GM23338 (cell line): ENCODE measurements around the gene RNF220. TPM values are rescaled to one million over a fixed set of nuclear protein-coding genes. Genes with fewer than 3 reads are reported as not detected.

ENCODE experiments used
- ATAC-seq: fragments of 200-7000 bp; cut with Tn5 transposase; 3 replicates; pipeline ENCODE4 v1.9.1; 2020
- DNase-seq: peaks from one replicate; pipeline ENCODE4 v3.0.0-alpha.2; 2015; ENCODE audit warnings: low spot score
- H2AFZ ChIP-seq: fragments of 200-600 bp; sonication (generic); 2 replicates; pipeline ENCODE4 v1.8.0; 2016; ENCODE audit warnings: antibody characterized with exemption, mild to moderate bottlenecking, moderate library complexity
- H3F3A ChIP-seq: fragments of 200-600 bp; sonication (generic); replicated peaks from 2 replicates; pipeline ENCODE4 v1.8.0; 2017; ENCODE audit warnings: antibody characterized with exemption, mixed run types, low read depth
- H3K27ac ChIP-seq: fragments of 200-600 bp; sonication (generic); 2 replicates; pipeline ENCODE4 v1.6.1; 2016; ENCODE audit warnings: low read depth
- H3K27me3 ChIP-seq: fragments of 200-600 bp; sonication (generic); 2 replicates; pipeline ENCODE4 v1.8.0; 2016; ENCODE audit warnings: mild to moderate bottlenecking, mixed run types, moderate library complexity; ENCODE audit not compliant: insufficient read depth
- H3K36me3 ChIP-seq: fragments of 200-600 bp; sonication (generic); 2 replicates; pipeline ENCODE4 v1.8.0; 2016; ENCODE audit warnings: mild to moderate bottlenecking; ENCODE audit not compliant: insufficient read depth
- H3K4me1 ChIP-seq: fragments of 200-600 bp; sonication (generic); 2 replicates; pipeline ENCODE4 v1.8.0; 2016; ENCODE audit warnings: mild to moderate bottlenecking, moderate library complexity; ENCODE audit not compliant: insufficient read depth
- H3K4me2 ChIP-seq: fragments of 200-600 bp; sonication (generic); 2 replicates; pipeline ENCODE4 v1.7.1; 2017; ENCODE audit warnings: mixed run types
- H3K4me3 ChIP-seq: fragments of 200-600 bp; sonication (generic); 2 replicates; pipeline ENCODE4 v1.6.1; 2016; ENCODE audit warnings: mixed run types
- H3K79me2 ChIP-seq: fragments of 200-600 bp; sonication (generic); replicated peaks from 2 replicates; pipeline ENCODE4 v1.8.0; 2017; ENCODE audit warnings: mild to moderate bottlenecking; ENCODE audit not compliant: insufficient read depth
- H3K9me2 ChIP-seq: fragments of 200-600 bp; sonication (generic); 2 replicates; pipeline ENCODE4 v1.8.0; 2017; ENCODE audit not compliant: insufficient read depth
- H4K20me1 ChIP-seq: fragments of 200-600 bp; sonication (generic); replicated peaks from 2 replicates; pipeline ENCODE4 v1.8.0; 2017; ENCODE audit warnings: mild to moderate bottlenecking; ENCODE audit not compliant: insufficient read depth
- H3K27ac Mint-ChIP-seq: 2 replicates; pipeline ENCODE4 v1.8.0; 2020; ENCODE audit warnings: inconsistent platforms, mild to moderate bottlenecking, moderate library complexity, mixed read lengths
- H3K27me3 Mint-ChIP-seq: 3 replicates; pipeline ENCODE4 v1.8.0; 2022; ENCODE audit warnings: low read depth, mild to moderate bottlenecking, moderate library complexity, mixed read lengths, inconsistent platforms; ENCODE audit not compliant: insufficient read depth, poor library complexity
- H3K36me3 Mint-ChIP-seq: 3 replicates; pipeline ENCODE4 v1.8.0; 2021; ENCODE audit warnings: low read depth, mild to moderate bottlenecking, inconsistent platforms, moderate library complexity, mixed read lengths
- H3K4me1 Mint-ChIP-seq: 3 replicates; pipeline ENCODE4 v1.8.0; 2020; ENCODE audit warnings: mild to moderate bottlenecking, inconsistent platforms, mixed read lengths
- H3K4me3 Mint-ChIP-seq: 3 replicates; pipeline ENCODE4 v1.8.0; 2021; ENCODE audit warnings: moderate library complexity, mild to moderate bottlenecking, inconsistent platforms, mixed read lengths
- H3K9me3 Mint-ChIP-seq: 3 replicates; pipeline ENCODE4 v1.8.0; 2020; ENCODE audit warnings: moderate library complexity, mild to moderate bottlenecking, inconsistent platforms, mixed read lengths
- CREB1 ChIP-seq: fragments of 250-450 bp; sonication (Bioruptor Pico); IDR thresholded peaks from 2 replicates; pipeline ENCODE4 v1.5.0; 2020; ENCODE audit warnings: low read depth, mild to moderate bottlenecking, moderate library complexity
- CTCF ChIP-seq, 2 experiments: fragments of 200-600 bp in 1 of 2; sonication (generic) in 1 of 2; conservative IDR thresholded peaks; 2 replicates each; pipeline versions ENCODE4 v1.5.1 to v1.6.1; 2016 to 2017; ENCODE audit warnings: antibody characterized with exemption in 2 of 2, low read depth in 2 of 2, mild to moderate bottlenecking in 2 of 2, moderate library complexity in 1 of 2
- ETS1 ChIP-seq: IDR thresholded peaks from 2 replicates; pipeline ENCODE4 v1.6.1; 2016; ENCODE audit warnings: antibody characterized with exemption
- EZH2 ChIP-seq: fragments of 200-600 bp; sonication (generic); IDR thresholded peaks from one replicate; pipeline ENCODE4 v1.8.0; 2017; ENCODE audit warnings: antibody characterized with exemption, mild to moderate bottlenecking, low read depth; ENCODE audit not compliant: unreplicated experiment
- EZH2phosphoT487 ChIP-seq: fragments of 200-600 bp; sonication (generic); IDR thresholded peaks from one replicate; pipeline ENCODE4 v1.8.1; 2018; ENCODE audit warnings: antibody characterized with exemption; ENCODE audit not compliant: unreplicated experiment
- JUNB ChIP-seq: IDR thresholded peaks from one replicate; pipeline ENCODE4 v1.6.1; 2016; ENCODE audit warnings: antibody characterized with exemption; ENCODE audit not compliant: unreplicated experiment
- NANOG ChIP-seq: IDR thresholded peaks from 2 replicates; pipeline ENCODE4 v1.6.1; 2016; ENCODE audit warnings: antibody characterized with exemption, borderline replicate concordance
- POLR2AphosphoS5 ChIP-seq: IDR thresholded peaks from 2 replicates; pipeline ENCODE4 v1.6.1; 2016; ENCODE audit warnings: antibody characterized with exemption, low read depth
- STAT1 ChIP-seq: IDR thresholded peaks from one replicate; pipeline ENCODE4 v1.6.1; 2016; ENCODE audit warnings: antibody characterized with exemption; ENCODE audit not compliant: unreplicated experiment
- ZNF114 ChIP-seq: fragments of 250-450 bp; sonication (Bioruptor Pico); IDR thresholded peaks from 2 replicates; pipeline ENCODE4 v1.5.0; 2020; ENCODE audit warnings: mild to moderate bottlenecking, moderate library complexity
- ZNF331 ChIP-seq: fragments of 250-450 bp; sonication (Bioruptor Pico); IDR thresholded peaks from 2 replicates; pipeline ENCODE4 v1.5.0; 2020; ENCODE audit warnings: low read depth, mild to moderate bottlenecking, moderate library complexity
- ZNF462 ChIP-seq: fragments of 250-450 bp; sonication (Bioruptor Pico); IDR thresholded peaks from 2 replicates; pipeline ENCODE4 v1.5.0; 2020; ENCODE audit warnings: mild to moderate bottlenecking, moderate library complexity
- polyA plus RNA-seq: library from polyadenylated mRNA; unstranded; fragments of >200 nt; fragmentation: Nextera tagmentation; extraction: Ambion mirVana; gene quantifications from 2 replicates; pipeline ENCODE4 v1.2.1, GENCODE V29; 2016
- total RNA-seq: library from RNA; depleted of rRNA; stranded (reverse); fragments of >200 nt; shearing (Covaris generic); gene quantifications from 2 replicates; pipeline ENCODE4 v1.2.3, GENCODE V29; 2014

Gene RNF220
- total and polyA plus RNA-seq, 2 experiments from 2014 or later: 72.8 to 168 TPM

- TF ChIP-seq CTCF (conservative IDR thresholded peaks at IDR 0.05; ENCODE audit: low read depth in 2 of 2) (no peak), NANOG (no peak), EZH2 (no peak), ETS1 (no peak), POLR2AphosphoS5 (no peak), JUNB (no peak), ZNF331 (CRISPR knock-in tag) (no peak), STAT1 (no peak)
Observed at GRCh38 chr1:44411861-44412260, 6.8 kb downstream of the RNF220 start (continued).

GRCh38 chr1:44412601-44413000 lies 7.5 kb downstream of the RNF220 start:
- Histone ChIP-seq H3K4me1 (peaks cover 42% of the 10 kb centered on the region), H3K27ac (no peak overlapping the region), H3K27me3 (peaks cover 38% of the 10 kb centered on the region), H4K20me1 (peaks cover 46% of the 10 kb centered on the region), H3K36me3 (peaks cover 3% of the 10 kb centered on the region; the same call in 1 of the 2 replicates), H3K9me2 (no peaks in the 10 kb centered on the region), H3F3A (peaks cover 13% of the 10 kb centered on the region; the same call in 1 of the 2 replicates), H3K4me2 (no peak overlapping the region), H3K79me2 (peaks cover 75% of the 10 kb centered on the region), H3K4me3 (no peak overlapping the region), H2AFZ (no peak overlapping the region)
- ATAC-seq (no peak), DNase-seq (no peak)
- no peaks in the 10 kb centered on the region for H3K9me3 Mint-ChIP-seq
- no peak overlapping the region for H3K4me3 Mint-ChIP-seq
- H3K27me3 Mint-ChIP-seq: peaks cover 3% of the 10 kb centered on the region
- no peak overlapping the region for H3K27ac Mint-ChIP-seq
- peaks cover 9% of the 10 kb centered on the region for H3K36me3 Mint-ChIP-seq
- peaks cover 30% of the 10 kb centered on the region for H3K4me1 Mint-ChIP-seq
- TF ChIP-seq ZNF114 (CRISPR knock-in tag) (no peak), STAT1 (no peak), POLR2AphosphoS5 (no peak), CREB1 (CRISPR knock-in tag) (no peak), EZH2phosphoT487 (no peak), NANOG (no peak), EZH2 (no peak), CTCF (conservative IDR thresholded peaks at IDR 0.05; ENCODE audit: low read depth in 2 of 2) (no peak), ETS1 (no peak), JUNB (no peak), ZNF462 (CRISPR knock-in tag) (no peak), ZNF331 (CRISPR knock-in tag) (no peak)
